Activated CD4-positive, alpha-beta T cell treated with anti-CD3 and anti-CD28 coated beads, Interleukin-2, Interleukin-6, amounts not matched to agents 100 ng/mL and 50 ng/mL, durations not matched to agents 16 hours and 8 hours (primary cell): ENCODE data around the gene HOXB6.

ENCODE experiments used
- DNase-seq: peaks from one replicate; pipeline ENCODE4 v3.0.0-alpha.2; 2020

Gene HOXB6

GRCh38 chr17:48578616-48579470, 25.9 kb downstream of the HOXB6 start:
- no peak for DNase-seq

- DNase-seq = peak; percentile 84
These were observed 26.7 kb downstream of the HOXB6 start, which contains the start of gene HOXB4 for GRCh38 chr17:48577946-48578615. Gene HOXB4, minus strand, starts transcription at chr17:48578350. Its CDS starts 31 bp downstream, at chr17:48578319.

- DNase-seq = peak; percentile 27
These were observed 27.3 kb downstream of the HOXB6 start for GRCh38 chr17:48577330-48577945.

GRCh38 chr17:48576479-48577309, 28.1 kb downstream of the HOXB6 start:
- no peak for DNase-seq

DNA sequence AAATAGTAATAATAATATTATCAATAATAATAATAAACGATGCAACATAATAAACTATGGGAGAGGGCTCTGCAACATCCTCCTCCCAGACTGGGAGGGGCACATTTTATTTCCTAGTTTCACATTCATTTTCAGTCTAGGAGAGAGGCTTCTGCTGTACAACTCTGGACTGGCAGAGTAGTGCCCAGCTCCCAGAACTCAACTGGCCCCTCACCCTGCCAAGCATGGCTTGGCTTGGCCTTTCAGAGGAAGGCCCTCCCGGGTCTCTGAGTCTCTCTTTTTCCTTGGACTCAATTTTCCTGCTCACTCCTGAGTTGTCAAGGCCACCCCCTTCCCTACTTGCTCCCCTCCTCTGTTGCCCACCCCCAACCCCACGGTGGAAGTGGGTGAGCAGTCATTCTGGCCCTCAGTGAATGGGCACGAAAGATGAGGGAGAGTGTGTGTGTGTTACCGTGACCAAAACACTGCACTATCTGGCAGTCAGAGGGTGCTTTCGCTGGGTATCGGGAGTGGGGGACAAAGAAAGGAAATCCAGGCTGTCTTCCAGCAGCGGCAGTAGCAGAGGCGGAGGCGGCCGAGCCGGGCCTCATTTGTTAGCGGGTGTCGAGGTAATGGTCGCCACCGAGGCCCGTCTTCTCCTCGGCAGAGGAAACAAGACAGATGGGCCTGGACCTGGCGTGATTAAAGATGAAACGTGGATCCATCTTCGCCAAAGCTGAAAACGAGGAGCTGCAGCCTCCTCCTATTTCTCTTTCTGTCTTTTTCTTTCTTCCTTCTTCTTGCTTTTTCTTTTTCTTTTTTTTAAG, 28.9 kb downstream of the HOXB6 start:
- DNase-seq = no peak

- DNase-seq = no peak
These were observed 29.7 kb downstream of the HOXB6 start for GRCh38 chr17:48575066-48575582.

- DNase-seq = no peak
These were observed 30.2 kb downstream of the HOXB6 start for GRCh38 chr17:48574505-48575065.

GRCh38 chr17:48571826-48572417, 32.9 kb downstream of the HOXB6 start:
- no peak for DNase-seq

- no peak for DNase-seq
These were observed 33.6 kb downstream of the HOXB6 start for GRCh38 chr17:48571024-48571818.

GRCh38 chr17:48570325-48571023, 34.3 kb downstream of the HOXB6 start:
- DNase-seq = no peak

- DNase-seq = no peak
These were observed 35.0 kb downstream of the HOXB6 start for GRCh38 chr17:48569674-48570324.

DNA sequence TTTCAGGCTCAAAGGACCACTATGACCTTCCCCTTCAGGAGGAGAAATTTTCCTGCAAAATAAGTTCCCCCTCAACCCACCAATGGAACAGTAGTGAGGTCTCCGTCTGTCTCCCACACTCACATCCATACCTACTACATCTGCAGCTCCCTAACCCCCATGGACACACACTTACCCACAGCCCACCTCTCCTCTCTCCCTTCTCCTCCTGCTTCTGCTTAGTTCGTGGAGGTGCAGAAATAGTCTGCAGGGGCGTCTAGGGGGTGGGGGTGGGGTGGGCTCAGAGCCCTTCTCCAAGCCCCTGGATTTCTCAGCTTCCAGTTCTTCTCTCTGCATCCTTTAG, 35.6 kb downstream of the HOXB6 start:
- no peak for DNase-seq

DNA sequence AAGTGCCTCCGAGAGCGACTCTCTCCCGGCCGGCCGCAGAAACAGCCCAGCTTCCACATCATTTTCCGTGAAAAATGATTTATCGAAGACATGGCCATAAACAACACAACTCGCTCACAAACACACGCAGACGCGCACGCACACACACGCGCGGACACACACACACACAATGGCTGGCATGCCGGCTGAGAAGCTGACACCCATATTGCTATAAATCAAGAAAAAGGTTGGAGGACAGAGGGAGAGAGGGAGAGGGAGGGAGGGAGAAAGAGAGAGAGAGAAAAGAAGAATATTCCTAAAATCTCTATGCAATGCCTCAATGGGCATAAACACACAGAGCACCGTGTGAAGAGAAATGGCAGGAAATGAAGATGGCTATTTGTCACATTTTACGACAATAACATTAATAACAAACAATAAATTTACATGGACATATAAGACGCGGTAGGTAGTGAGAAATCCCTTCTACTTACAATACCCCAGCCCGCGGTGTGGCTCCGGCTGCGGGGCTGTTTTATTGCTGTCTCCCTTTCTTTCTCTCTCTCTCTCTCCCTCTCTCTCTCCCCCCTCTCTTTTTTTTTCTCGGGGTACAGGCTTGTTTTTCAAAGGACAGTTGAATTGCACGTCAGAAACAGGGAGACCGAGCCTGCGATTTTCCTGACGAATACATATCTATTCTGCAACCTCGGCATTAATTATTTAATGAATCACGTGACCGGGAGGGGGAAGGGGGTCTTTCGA, 36.1 kb downstream of the HOXB6 start:
- no peak for DNase-seq

- no peak for DNase-seq
These were observed 37.0 kb downstream of the HOXB6 start for GRCh38 chr17:48567646-48568354.

DNA sequence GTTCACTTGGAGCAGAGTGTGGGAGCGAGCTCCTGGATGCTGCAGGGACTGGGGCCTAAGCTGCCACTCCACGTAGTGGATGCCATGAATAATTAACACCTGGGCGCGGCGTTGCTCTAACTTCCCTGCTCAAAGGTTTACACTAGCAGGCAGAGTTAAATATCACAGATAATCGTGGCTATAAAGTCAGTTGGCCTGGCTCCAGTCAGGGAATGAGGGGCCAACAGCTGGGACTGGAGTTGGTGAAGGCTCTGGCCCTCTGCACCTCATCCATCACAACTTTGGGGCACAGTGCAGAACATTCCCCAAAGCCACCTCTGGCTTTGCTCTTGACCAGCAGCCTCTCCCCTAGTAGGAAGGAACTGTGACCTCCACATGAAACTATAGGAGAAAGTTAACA, 37.6 kb downstream of the HOXB6 start:
- DNase-seq = no peak

DNA sequence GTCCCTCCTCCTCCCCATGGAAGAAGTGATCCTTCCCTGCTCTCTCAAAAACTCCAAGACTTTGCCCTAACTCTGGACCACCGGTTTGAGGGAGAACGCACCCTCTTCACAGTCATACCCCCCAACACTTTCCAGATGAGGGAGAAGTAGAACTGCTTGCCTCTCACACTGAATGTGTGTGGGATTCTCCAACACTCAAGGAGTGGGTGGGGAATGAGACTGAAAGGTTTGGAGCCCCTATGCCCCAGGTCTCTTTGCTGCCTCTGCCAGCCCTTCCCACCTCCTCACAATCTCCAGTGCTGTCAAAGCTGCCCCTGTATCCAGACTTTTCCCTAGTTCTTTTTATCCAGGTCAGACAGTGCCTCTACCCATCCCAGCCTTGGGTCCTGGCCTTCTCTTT, 38.1 kb downstream of the HOXB6 start:
- no peak for DNase-seq

GRCh38 chr17:48565925-48566710, 38.7 kb downstream of the HOXB6 start:
- no peak for DNase-seq
